AG10803 (cell line): ENCODE results near the gene EIF3I.
A peak's percentile ranks its signal among the peaks of the same experiment; 100 is the strongest.

ENCODE experiments used
- DNase-seq: peaks from one replicate; pipeline ENCODE4 v3.0.0; 2010; ENCODE audit warnings: low read depth
- H3K4me3 ChIP-seq: 2 replicates; pipeline ENCODE4 v1.5.1; 2011; ENCODE audit warnings: mild to moderate bottlenecking, low read length, control low read depth
- TF ChIP-seq, protein P1 (sequence below): conservative IDR thresholded peaks from 2 replicates; pipeline ENCODE4 v1.5.1; 2011; ENCODE audit warnings: mild to moderate bottlenecking, low read length, control low read depth, inconsistent platforms

EIF3I gene

DNA sequence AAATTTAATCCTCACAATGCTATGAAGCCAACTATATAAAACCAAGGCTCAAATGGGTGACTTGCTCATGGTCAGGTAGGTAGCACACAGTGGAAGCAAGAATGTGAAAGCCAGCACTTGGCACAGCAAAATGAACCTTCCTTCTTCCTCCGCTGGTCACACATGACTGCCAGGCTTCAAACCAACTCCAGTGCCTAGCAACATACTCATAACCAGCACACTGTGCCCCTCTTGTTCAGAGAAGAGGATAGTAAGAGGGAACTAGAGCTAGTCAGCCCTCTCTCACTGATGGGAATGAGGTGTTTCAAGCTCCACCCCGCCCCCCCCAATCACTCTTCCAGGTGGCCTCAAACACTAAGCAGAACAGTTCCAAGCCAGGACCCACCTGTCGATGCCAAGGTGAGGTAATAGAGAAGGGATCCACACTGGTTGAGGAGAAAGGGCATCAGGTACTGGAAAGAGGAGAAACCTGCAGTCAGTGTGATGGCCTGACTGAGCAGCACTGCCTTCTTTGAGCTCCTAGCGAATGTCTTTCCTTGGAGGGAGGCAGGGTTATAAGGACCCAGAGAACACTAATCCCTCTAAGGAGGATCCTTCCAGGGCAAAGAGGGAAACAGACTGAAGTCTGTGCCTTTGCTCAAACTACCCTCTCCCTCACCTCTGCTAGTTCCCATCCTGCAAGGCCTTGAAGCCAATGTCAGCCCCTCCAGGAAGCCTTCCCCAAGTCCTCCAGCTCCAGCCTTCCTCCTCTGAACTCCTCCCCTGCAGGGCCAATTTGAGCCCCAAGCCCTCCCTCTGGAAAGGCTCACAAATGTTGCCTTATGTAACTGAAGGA lies 1.2 kb upstream of the EIF3I start:
- TF ChIP-seq, protein P1, sequence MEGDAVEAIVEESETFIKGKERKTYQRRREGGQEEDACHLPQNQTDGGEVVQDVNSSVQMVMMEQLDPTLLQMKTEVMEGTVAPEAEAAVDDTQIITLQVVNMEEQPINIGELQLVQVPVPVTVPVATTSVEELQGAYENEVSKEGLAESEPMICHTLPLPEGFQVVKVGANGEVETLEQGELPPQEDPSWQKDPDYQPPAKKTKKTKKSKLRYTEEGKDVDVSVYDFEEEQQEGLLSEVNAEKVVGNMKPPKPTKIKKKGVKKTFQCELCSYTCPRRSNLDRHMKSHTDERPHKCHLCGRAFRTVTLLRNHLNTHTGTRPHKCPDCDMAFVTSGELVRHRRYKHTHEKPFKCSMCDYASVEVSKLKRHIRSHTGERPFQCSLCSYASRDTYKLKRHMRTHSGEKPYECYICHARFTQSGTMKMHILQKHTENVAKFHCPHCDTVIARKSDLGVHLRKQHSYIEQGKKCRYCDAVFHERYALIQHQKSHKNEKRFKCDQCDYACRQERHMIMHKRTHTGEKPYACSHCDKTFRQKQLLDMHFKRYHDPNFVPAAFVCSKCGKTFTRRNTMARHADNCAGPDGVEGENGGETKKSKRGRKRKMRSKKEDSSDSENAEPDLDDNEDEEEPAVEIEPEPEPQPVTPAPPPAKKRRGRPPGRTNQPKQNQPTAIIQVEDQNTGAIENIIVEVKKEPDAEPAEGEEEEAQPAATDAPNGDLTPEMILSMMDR: no peak
- no peak for DNase-seq

DNA sequence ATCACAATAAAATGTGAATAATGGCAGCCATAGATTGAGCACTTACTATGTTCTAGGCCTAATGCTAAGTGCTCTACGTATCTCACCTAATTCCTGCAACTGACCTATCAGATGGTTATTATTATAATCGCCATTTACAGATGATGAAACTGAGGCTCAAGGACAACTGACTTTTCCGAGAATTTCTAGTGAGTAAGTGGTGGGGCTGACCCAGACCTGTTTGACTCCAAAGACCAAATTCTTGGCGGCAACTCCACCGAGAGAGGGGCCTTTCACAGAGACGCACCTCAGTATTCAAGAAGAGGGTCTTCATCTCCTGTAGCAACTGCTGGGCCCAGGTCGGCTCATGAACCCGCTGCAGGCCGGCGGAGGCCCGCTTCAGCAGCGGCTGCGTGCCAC lies 627 bp upstream of the EIF3I start:
- peak overlapping the region; percentile 96 for H3K4me3 ChIP-seq
- TF ChIP-seq, protein P1: no peak
- no peak for DNase-seq

More for the DNA sequence above, 1.2 kb upstream of the EIF3I start:
- H3K4me3 ChIP-seq: peak overlapping the region; percentile 96

DNA sequence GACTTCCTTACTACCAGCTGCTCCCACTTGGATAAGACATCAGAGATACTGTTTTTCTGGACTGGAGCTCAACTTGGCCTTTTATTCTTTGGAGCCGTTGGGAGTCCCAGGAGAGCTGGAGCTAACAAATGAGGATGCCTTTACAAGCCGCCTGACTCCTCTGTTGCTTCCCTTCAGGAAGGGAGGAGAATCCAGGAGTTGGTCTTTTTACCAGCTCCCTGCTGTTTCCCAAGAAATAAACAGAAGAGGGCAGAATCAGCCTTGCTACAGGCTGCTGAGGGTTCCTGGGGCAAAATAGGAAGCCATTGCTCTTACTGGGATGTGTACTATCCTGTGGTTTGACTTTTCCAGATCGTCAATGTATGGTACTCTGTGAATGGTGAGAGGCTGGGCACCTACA lies 1.5 kb downstream of the EIF3I start:
- TF ChIP-seq, protein P1: no peak
- DNase-seq: no peak
- H3K4me3 ChIP-seq: peak overlapping the region; percentile 7; the same call in 1 of the 2 replicates

DNA sequence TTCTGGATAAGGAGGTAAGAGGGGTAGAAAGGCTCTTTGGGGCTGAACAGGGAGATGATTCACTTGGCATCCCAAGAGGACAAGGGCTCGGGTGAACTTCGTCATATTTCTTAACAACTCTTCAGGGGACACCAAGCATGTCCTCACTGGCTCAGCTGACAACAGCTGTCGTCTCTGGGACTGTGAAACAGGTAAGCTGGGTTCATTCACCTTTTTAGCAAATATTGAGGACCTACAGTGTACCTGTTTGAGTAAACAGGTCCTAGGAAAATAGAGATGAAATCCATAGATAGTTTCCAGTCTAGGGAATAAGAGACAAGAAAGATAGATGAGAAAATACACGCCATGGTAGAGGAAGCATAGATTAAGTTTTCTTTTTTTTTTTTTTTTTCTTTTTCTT lies 2.1 kb downstream of the EIF3I start:
- no peak for DNase-seq
- H3K4me3 ChIP-seq: no peak overlapping the region
- TF ChIP-seq, protein P1: no peak

DNA sequence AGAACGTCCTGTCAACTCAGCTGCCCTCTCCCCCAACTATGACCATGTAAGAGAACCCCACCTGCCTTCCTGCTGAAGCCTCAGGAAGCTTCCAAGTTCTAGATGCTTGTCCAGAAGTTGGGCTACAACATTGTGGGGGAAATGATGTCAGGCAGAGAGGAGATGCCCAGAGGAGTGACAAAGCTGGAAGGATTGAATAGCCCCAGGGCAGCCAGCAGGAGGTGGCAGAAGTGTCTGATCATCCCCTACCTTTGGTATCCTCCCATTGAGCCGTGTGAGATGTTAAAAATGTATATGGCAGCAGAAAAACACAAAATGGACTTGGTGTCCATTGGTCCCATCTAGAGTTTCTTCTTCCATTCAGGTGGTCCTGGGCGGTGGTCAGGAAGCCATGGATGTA lies 6.6 kb downstream of the EIF3I start:
- no peak for DNase-seq
- TF ChIP-seq, protein P1: no peak
- no peak overlapping the region for H3K4me3 ChIP-seq

DNA sequence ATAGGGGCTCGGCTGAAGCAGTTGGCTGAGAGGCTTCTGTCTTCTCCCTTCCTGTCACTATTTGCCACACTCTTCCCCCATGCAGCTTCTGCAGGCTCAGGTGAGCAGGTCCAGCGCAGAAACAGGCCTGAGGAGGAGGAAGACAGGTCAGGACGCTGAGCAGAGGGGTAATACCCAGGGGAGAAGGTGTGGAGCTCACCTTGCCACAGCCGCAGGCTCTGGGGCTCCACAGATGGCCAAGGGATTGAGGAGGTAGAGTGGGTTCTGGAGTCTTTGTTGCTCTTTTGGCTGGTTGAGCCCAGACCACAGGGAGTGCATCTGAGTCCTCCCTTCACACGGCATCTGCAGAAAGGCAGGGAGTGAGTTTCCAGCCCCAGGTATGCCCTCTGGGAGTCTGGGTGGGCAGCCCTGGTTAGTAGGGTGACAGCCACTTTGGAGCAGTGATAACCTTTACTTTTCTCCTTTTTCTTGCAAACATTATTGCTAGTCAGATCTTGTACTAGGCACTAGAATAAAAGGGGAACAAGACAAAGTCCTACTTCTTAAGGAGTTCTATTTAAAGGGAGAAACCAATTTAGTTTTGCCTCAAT lies 9.7 kb downstream of the EIF3I start:
- no peak overlapping the region for H3K4me3 ChIP-seq
- TF ChIP-seq, protein P1: no peak
- no peak for DNase-seq
